HuH-7.5 (cell line): ENCODE results near the gene GFRA4.
"Not testable (repeated sequence)": the region's sequence is repeated elsewhere in the genome, so short reads cannot be mapped to it uniquely, and the experiment has no call there.

Experiments used
- DNase-seq: peaks from one replicate; pipeline ENCODE4 v3.0.0; 2011; ENCODE audit warnings: low spot score

GFRA4 gene

GRCh38 chr20:3615171-3615840, 47.9 kb downstream of the GFRA4 start:
- not testable (repeated sequence) for DNase-seq

GRCh38 chr20:3614466-3614865, 48.7 kb downstream of the GFRA4 start:
- DNase-seq, result no peak

- DNase-seq, result no peak
Measured at GRCh38 chr20:3613821-3614440, 49.3 kb downstream of the GFRA4 start.

GRCh38 chr20:3612795-3613572, 50.2 kb downstream of the GFRA4 start:
- DNase-seq, result no peak

- DNase-seq, result no peak
Measured at GRCh38 chr20:3611901-3612300, 51.3 kb downstream of the GFRA4 start.
